H9 (cell line): ENCODE results near the gene KCNH4. TPM values are rescaled to one million over a fixed set of nuclear protein-coding genes. Genes with fewer than 3 reads are reported as not detected.

Experiments
- DNase-seq: peaks from one replicate; pipeline ENCODE4 v3.0.0-alpha.2; 2017
- H2AFZ ChIP-seq: one replicate; pipeline ENCODE4 v1.6.1; 2013; ENCODE audit warnings: mild to moderate bottlenecking, low read length, control low read depth, moderate library complexity
- H2AK5ac ChIP-seq: 2 replicates; pipeline ENCODE4 v1.6.1; 2013; ENCODE audit warnings: low read length, control low read depth, mixed read lengths; ENCODE audit not compliant: insufficient read length
- H2BK120ac ChIP-seq: one replicate; pipeline ENCODE4 v1.6.1; 2013; ENCODE audit warnings: low read depth, mild to moderate bottlenecking, low read length, control low read depth, inconsistent platforms; ENCODE audit not compliant: poor library complexity, severe bottlenecking
- H2BK12ac ChIP-seq: 2 replicates; pipeline ENCODE4 v1.6.1; 2013; ENCODE audit warnings: low read length, control low read depth, mixed read lengths, low read depth; ENCODE audit not compliant: insufficient read length
- H2BK15ac ChIP-seq: 2 replicates; pipeline ENCODE4 v1.6.1; 2013; ENCODE audit warnings: low read depth, low read length, control low read depth
- H2BK20ac ChIP-seq: one replicate; pipeline ENCODE4 v1.6.1; 2013; ENCODE audit warnings: low read depth, mild to moderate bottlenecking, low read length, control low read depth, inconsistent platforms; ENCODE audit not compliant: poor library complexity, severe bottlenecking
- H2BK5ac ChIP-seq: 2 replicates; pipeline ENCODE4 v1.6.1; 2013; ENCODE audit warnings: low read length, control low read depth, mixed read lengths; ENCODE audit not compliant: insufficient read length
- H3K14ac ChIP-seq: 2 replicates; pipeline ENCODE4 v1.6.1; 2013; ENCODE audit warnings: low read length, control low read depth; ENCODE audit not compliant: insufficient read depth
- H3K18ac ChIP-seq: 2 replicates; pipeline ENCODE4 v1.6.1; 2013; ENCODE audit warnings: low read depth, mild to moderate bottlenecking, mixed read lengths, low read length, control low read depth; ENCODE audit not compliant: insufficient read length
- H3K23ac ChIP-seq: 2 replicates; pipeline ENCODE4 v1.6.1; 2013; ENCODE audit warnings: low read length, control low read depth, mixed read lengths, low read depth; ENCODE audit not compliant: insufficient read length
- H3K23me2 ChIP-seq: 2 replicates; pipeline ENCODE4 v1.6.1; 2013; ENCODE audit warnings: low read depth, mild to moderate bottlenecking, mixed read lengths, low read length, control low read depth; ENCODE audit not compliant: insufficient read length, poor library complexity, severe bottlenecking
- H3K27ac ChIP-seq: 2 replicates; pipeline ENCODE4 v1.5.1; 2013; ENCODE audit warnings: low read length, control low read depth, mixed read lengths, low read depth; ENCODE audit not compliant: insufficient read length
- H3K27me3 ChIP-seq: 2 replicates; pipeline ENCODE4 v1.6.1; 2013; ENCODE audit warnings: low read length, control low read depth, inconsistent platforms; ENCODE audit not compliant: insufficient read depth
- H3K4ac ChIP-seq: 2 replicates; pipeline ENCODE4 v1.6.1; 2013; ENCODE audit warnings: low read depth, mild to moderate bottlenecking, control low read depth, inconsistent platforms, low read length, moderate library complexity
- H3K4me1 ChIP-seq: 2 replicates; pipeline ENCODE4 v1.6.1; 2013; ENCODE audit warnings: low read length, control low read depth, inconsistent platforms; ENCODE audit not compliant: insufficient read depth
- H3K4me2 ChIP-seq: 2 replicates; pipeline ENCODE4 v1.6.1; 2013; ENCODE audit warnings: low read length, control low read depth, mixed read lengths; ENCODE audit not compliant: insufficient read length, insufficient read depth
- H3K56ac ChIP-seq: 2 replicates; pipeline ENCODE4 v1.6.1; 2013; ENCODE audit warnings: low read depth, mild to moderate bottlenecking, mixed read lengths, low read length, control low read depth; ENCODE audit not compliant: insufficient read length
- H3K79me1 ChIP-seq: 2 replicates; pipeline ENCODE4 v1.6.1; 2013; ENCODE audit warnings: low read depth, mild to moderate bottlenecking, moderate library complexity, low read length, control low read depth, inconsistent platforms; ENCODE audit not compliant: insufficient read depth, poor library complexity, severe bottlenecking
- H3K79me2 ChIP-seq: 2 replicates; pipeline ENCODE4 v1.6.1; 2013; ENCODE audit warnings: low read length, control low read depth, inconsistent platforms; ENCODE audit not compliant: insufficient read depth
- H3K9ac ChIP-seq: 2 replicates; pipeline ENCODE4 v1.6.1; 2013; ENCODE audit warnings: low read length, control low read depth, mixed read lengths; ENCODE audit not compliant: insufficient read length; ENCODE audit errors: extremely low read depth
- H3K9me3 ChIP-seq: one replicate; pipeline ENCODE4 v1.6.1; 2013; ENCODE audit warnings: low read depth, low read length, inconsistent platforms; ENCODE audit not compliant: control insufficient read depth
- H3T11ph ChIP-seq: one replicate; pipeline ENCODE4 v1.6.1; 2013; ENCODE audit warnings: mild to moderate bottlenecking, low read length, control low read depth, inconsistent platforms
- H4K20me1 ChIP-seq: one replicate; pipeline ENCODE4 v1.6.1; 2013; ENCODE audit not compliant: control insufficient read depth, insufficient read length, insufficient read depth
- H4K5ac ChIP-seq: 2 replicates; pipeline ENCODE4 v1.6.1; 2013; ENCODE audit warnings: low read depth, mild to moderate bottlenecking, mixed read lengths, low read length, control low read depth; ENCODE audit not compliant: insufficient read length
- H4K8ac ChIP-seq: replicated peaks from 2 replicates; pipeline ENCODE4 v1.6.1; 2013; ENCODE audit warnings: low read length, control low read depth, mixed read lengths, low read depth; ENCODE audit not compliant: insufficient read length
- H4K91ac ChIP-seq: 2 replicates; pipeline ENCODE4 v1.6.1; 2013; ENCODE audit warnings: low read depth, mild to moderate bottlenecking, moderate library complexity, mixed read lengths, low read length, control low read depth; ENCODE audit not compliant: insufficient read length
- H3K27ac Mint-ChIP-seq, 3 experiments: 2 replicates in 2 of 3; 3 replicates in 1 of 3; pipeline ENCODE4 v1.8.0; 2020 to 2021; ENCODE audit warnings: mixed read lengths in 3 of 3, mild to moderate bottlenecking in 1 of 3, moderate library complexity in 1 of 3
- H3K27me3 Mint-ChIP-seq: 2 replicates; pipeline ENCODE4 v1.8.0; 2021; ENCODE audit warnings: low read depth, mild to moderate bottlenecking, moderate library complexity, mixed read lengths
- H3K36me3 Mint-ChIP-seq, 3 experiments: 2 replicates in 2 of 3; 3 replicates in 1 of 3; pipeline ENCODE4 v1.8.0; 2020 to 2021; ENCODE audit warnings: low read depth in 3 of 3, mixed read lengths in 3 of 3; ENCODE audit not compliant: insufficient read depth in 1 of 3
- H3K4me1 Mint-ChIP-seq, 2 experiments: 2 replicates each; pipeline ENCODE4 v1.8.0; 2020; ENCODE audit warnings: mixed read lengths in 2 of 2
- H3K4me3 Mint-ChIP-seq, 2 experiments: 2 replicates in 1 of 2; 3 replicates in 1 of 2; pipeline ENCODE4 v1.8.0; 2020 to 2021; ENCODE audit warnings: mild to moderate bottlenecking in 2 of 2, mixed read lengths in 2 of 2, moderate library complexity in 1 of 2
- H3K9me3 Mint-ChIP-seq, 2 experiments: 2 replicates in 1 of 2; 3 replicates in 1 of 2; pipeline ENCODE4 v1.8.0; 2020; ENCODE audit warnings: mild to moderate bottlenecking in 2 of 2, mixed read lengths in 2 of 2, moderate library complexity in 1 of 2
- CTCF ChIP-seq: fragments of 200-600 bp; sonication (generic); conservative IDR thresholded peaks from 3 replicates; pipeline ENCODE4 v1.8.0; 2021; ENCODE audit warnings: antibody characterized with exemption, mild to moderate bottlenecking
- WGBS: extraction: QIAGEN DNeasy Blood & Tissue Kit; methylation state at CpG from one replicate; pipeline ENCODE4 v1.1.7; 2013; ENCODE audit warnings: missing lambda C conversion rate, low lambda C conversion rate, mixed read lengths; ENCODE audit not compliant: insufficient read length; ENCODE audit errors: extremely low coverage; 5-methylcytosine and 5-hydroxymethylcytosine counted together
- total RNA-seq: library from RNA; stranded (reverse); gene quantifications from 2 replicates; pipeline ENCODE4 v1.2.1, GENCODE V29; 2021

The KCNH4 gene
- total RNA-seq, 1 experiment from 2014 or later = not detected

- no peaks in the 10 kb centered on the region for H3K23me2 ChIP-seq
- no peak overlapping the region for H2BK12ac ChIP-seq
- H2AK5ac ChIP-seq = no peak overlapping the region
- no peak for TF ChIP-seq CTCF
- no peak overlapping the region for H3K14ac ChIP-seq
- H2BK5ac ChIP-seq = no peak overlapping the region
- H3K4me1 Mint-ChIP-seq = peaks cover 16 to 29% of the 10 kb centered on the region in 2 experiments
- H3K36me3 Mint-ChIP-seq = peaks cover 11 to 61% (median 42%) of the 10 kb centered on the region in 3 experiments; a peak in 6 of 7 replicates
- H4K91ac ChIP-seq = no peak overlapping the region
- H3K4ac ChIP-seq = no peak overlapping the region
- no peak overlapping the region for H2BK20ac ChIP-seq
- no peak overlapping the region for H3K18ac ChIP-seq
- no peaks in the 10 kb centered on the region for H3K9me3 Mint-ChIP-seq
- no peak overlapping the region for H3K4me2 ChIP-seq
- no peak overlapping the region for H4K5ac ChIP-seq
- no peak overlapping the region for H3K4me3 Mint-ChIP-seq
- H3K79me1 ChIP-seq = no peaks in the 10 kb centered on the region
- H3K27me3 ChIP-seq = no peaks in the 10 kb centered on the region
- H3K27ac Mint-ChIP-seq = no peak overlapping the region; a peak in 1 of 7 replicates
- H3K4me1 ChIP-seq = no peaks in the 10 kb centered on the region
- no peaks in the 10 kb centered on the region for H3K9me3 ChIP-seq
- no peak overlapping the region for H3K27ac ChIP-seq
- H3K27me3 Mint-ChIP-seq = no peaks in the 10 kb centered on the region
- no peak overlapping the region for H3T11ph ChIP-seq
- no peak overlapping the region for H2BK15ac ChIP-seq
- H4K8ac ChIP-seq = no peak overlapping the region
- no CpG with 5 or more reads among the region's 30 CpGs for WGBS
- H2AFZ ChIP-seq = no peak overlapping the region
- H3K9ac ChIP-seq = no peak overlapping the region
- H4K20me1 ChIP-seq = no peaks in the 10 kb centered on the region
- H3K56ac ChIP-seq = no peak overlapping the region
- no peak overlapping the region for H3K23ac ChIP-seq
- no peak overlapping the region for H2BK120ac ChIP-seq
- no peak for DNase-seq
- H3K79me2 ChIP-seq = no peaks in the 10 kb centered on the region
Observed at GRCh38 chr17:42117397-42118125, 63.4 kb downstream of the KCNH4 start.
